C4-2B (cell line): Measurements from ENCODE around the gene APOBEC3H.

Experiments used
- ZFX ChIP-seq: fragments of 450-650 bp; IDR thresholded peaks from 2 replicates; pipeline ENCODE4 v1.6.1; 2017
- TF ChIP-seq, protein P1 (sequence below): fragments of 450-650 bp; conservative IDR thresholded peaks from 2 replicates; pipeline ENCODE4 v1.5.1; 2017; ENCODE audit warnings: mild to moderate bottlenecking

DNA sequence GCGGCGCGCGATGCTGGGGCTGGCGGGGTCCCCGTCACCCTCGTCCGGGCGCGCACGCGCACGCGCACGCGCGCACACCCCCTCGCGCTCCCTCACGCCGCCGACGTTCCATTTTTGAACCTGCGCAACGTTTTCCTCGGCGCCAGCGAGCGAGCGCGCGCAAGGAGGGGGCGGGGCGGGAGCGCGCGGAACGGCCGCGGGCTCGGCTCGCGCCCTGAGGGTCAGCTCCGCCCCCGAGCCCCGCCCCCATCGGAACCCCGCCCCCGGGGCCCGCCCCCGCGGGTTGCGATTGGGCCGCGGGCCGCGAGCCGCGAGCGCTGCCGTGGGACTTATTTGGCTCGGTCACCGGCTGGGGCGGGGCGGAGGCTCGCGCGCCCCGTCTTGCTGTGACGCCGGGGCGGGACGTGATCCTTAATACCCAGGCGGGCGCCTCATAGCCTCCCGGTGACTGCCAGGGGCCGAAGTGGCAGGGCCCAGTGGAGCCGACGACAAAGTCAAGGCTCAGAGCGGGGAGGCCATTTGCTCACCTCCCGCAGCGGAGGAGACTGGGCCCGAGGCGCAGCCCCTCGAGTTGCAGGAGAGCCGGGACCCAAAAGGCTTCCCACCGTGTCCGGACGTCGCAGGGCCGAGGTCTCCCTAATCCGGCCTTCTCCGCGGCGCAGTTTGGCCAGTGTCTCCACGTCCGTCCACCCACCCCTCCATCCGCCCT is 55.6 kb downstream of the APOBEC3H start, which contains the start of gene CBX7:
- TF ChIP-seq, protein P1, sequence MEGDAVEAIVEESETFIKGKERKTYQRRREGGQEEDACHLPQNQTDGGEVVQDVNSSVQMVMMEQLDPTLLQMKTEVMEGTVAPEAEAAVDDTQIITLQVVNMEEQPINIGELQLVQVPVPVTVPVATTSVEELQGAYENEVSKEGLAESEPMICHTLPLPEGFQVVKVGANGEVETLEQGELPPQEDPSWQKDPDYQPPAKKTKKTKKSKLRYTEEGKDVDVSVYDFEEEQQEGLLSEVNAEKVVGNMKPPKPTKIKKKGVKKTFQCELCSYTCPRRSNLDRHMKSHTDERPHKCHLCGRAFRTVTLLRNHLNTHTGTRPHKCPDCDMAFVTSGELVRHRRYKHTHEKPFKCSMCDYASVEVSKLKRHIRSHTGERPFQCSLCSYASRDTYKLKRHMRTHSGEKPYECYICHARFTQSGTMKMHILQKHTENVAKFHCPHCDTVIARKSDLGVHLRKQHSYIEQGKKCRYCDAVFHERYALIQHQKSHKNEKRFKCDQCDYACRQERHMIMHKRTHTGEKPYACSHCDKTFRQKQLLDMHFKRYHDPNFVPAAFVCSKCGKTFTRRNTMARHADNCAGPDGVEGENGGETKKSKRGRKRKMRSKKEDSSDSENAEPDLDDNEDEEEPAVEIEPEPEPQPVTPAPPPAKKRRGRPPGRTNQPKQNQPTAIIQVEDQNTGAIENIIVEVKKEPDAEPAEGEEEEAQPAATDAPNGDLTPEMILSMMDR, result no peak
- TF ChIP-seq ZFX, result peak; percentile 37; the same call in 1 of the 2 replicates
